ENCODE results near the gene SLC35G6.

SLC35G6 gene

GRCh38 chr17:7530023-7530900, 49.0 kb downstream of the SLC35G6 start:
- no peak for TF ChIP-seq CTCF (IDR thresholded peaks at IDR 0.05)
- no peak for DNase-seq (ENCODE audit: low spot score)

More at GRCh38 chr17:7530023-7530900, 49.0 kb downstream of the SLC35G6 start:
- Histone ChIP-seq H3K27ac (no peak overlapping the region), H3K4me3 (no peak overlapping the region)

Measured in coronary artery (tissue), 2 donors.